NCI-H1092 treated with DMSO at 0.1 percent for 48 hours (cell line): ENCODE measurements around the gene ADARB2.
"Not testable (repeated sequence)": the region's sequence is repeated elsewhere in the genome, so short reads cannot be mapped to it uniquely, and the experiment has no call there.

Experiments used
- DNase-seq: peaks from one replicate; lab custom pipeline; 2025; lab: John Stamatoyannopoulos, UW

ADARB2 gene

GRCh38 chr10:1548146-1548545 is 189.2 kb downstream of the ADARB2 start:
- no peak for DNase-seq

- no peak for DNase-seq
Measured at GRCh38 chr10:1546431-1547110, 190.8 kb downstream of the ADARB2 start.

DNA sequence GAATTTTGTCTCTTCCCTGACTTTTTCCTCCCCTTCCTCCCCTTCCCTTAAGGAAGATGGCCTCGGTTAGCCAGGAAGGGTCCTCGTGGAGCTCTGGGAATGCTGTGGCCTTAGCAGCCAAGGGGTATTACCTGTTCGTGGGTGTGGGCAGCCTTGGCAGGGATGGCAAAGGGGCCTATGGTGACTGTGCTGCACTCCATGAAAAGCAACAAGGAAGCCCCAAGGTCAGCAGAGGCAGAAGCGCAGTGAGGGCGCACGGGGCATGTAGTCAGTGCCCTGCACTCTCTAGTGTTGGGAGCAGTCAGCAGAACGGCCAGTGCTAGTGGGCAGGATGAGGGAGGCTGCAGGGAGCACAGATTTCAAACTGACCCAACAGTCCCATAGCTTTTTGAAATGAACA is 191.8 kb downstream of the ADARB2 start:
- no peak for DNase-seq

DNA sequence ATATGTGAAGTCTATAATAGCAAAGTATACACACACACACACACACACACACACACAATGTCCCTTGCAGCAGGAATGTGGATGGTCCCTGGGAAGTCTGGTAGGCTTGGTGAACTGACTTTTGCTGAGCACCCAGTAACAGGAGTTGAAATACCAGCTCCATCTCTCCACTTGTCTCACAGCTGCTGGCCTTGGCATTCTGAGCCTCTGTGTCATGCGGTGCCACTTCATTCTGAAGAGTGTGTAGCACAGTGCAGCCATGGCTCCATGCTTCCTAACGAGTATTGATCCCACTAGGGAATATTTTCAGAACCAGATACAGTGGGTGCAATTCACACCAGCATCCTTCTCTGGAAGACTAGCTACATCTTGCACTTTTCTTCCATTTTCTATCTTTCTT is 192.4 kb downstream of the ADARB2 start:
- DNase-seq: peak; percentile 61

DNA sequence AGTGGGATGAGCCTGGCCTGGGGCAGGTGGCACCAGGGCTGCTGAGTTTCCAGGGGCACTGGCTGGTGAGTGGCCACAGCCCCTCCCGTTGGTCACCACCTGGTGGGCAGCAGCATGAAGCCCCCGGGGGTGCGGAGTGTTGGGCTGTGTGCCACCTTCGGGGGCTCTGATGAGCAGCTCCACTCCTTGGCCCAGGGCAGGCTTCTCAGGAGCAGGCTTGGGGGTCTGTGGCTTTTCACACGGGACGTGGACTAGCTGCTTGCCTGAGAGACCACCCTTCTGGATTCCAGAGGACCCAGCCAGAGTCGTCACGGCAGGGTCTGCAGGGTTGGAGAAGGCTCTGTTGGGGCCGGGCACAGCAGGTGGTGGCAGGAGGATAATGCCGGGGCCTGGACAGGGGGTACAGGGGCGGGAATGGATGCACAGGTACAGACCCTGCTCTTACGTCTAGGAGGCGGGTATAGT is 193.1 kb downstream of the ADARB2 start:
- DNase-seq: no peak

DNA sequence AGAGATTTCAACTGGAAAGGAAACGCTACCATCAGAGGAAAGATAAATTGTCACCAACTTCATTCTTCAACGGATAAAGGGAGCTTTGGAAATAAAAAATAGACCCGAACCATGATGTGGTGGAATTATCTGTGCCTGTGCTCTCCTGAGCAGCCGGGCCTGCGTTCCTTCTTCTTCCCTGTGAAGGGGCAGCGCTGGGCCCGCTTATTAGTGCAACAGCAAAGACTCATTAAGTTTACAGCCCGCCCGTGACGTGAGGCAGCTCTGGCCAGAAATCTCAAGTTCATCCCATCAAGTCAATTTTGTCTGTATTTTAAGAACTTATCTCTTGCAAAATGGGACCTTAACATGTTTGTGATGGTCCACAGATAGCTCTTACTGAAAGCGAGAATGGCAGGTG is 193.7 kb downstream of the ADARB2 start:
- no peak for DNase-seq

- DNase-seq: no peak
Measured at GRCh38 chr10:1542941-1543340, 194.4 kb downstream of the ADARB2 start.

DNA sequence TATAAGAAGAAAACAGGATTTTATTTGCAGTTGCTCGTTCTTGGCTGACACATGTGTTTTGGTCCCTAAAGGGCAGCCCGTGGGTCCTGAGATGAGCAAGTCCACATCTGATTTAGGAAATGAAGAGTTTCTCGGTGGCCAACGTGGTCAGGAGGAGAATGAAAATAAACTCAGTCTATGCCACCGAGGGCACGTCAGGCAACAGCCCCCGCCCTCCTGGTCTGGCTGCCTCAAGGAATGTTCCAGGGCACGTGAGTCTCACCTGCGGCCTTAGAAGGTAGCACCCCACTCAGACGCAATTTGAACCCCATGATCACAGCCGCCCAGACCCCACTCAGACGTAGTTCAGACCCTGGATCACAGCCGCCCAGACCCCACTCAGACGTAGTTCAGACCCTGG is 197.2 kb downstream of the ADARB2 start:
- DNase-seq: no peak

DNA sequence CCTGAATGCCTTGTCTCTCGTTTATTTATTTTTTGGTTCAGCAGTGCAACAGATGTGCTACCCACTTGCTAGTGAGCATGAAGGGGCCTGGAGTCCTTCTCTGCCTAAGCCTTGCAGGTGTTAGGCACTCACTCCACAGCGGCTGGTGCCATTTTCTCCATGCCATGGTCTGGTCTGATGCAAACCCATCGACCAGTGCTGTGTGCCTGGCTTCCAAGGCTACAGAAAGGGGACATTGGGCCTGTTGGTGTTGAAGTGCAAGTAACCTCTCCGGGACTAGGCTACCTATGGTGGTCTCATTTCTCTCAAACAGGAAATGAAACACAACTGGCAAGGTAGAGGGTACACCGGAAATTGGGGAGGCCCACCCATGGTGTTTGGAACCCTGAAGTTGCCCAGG is 198.1 kb downstream of the ADARB2 start:
- no peak for DNase-seq

DNA sequence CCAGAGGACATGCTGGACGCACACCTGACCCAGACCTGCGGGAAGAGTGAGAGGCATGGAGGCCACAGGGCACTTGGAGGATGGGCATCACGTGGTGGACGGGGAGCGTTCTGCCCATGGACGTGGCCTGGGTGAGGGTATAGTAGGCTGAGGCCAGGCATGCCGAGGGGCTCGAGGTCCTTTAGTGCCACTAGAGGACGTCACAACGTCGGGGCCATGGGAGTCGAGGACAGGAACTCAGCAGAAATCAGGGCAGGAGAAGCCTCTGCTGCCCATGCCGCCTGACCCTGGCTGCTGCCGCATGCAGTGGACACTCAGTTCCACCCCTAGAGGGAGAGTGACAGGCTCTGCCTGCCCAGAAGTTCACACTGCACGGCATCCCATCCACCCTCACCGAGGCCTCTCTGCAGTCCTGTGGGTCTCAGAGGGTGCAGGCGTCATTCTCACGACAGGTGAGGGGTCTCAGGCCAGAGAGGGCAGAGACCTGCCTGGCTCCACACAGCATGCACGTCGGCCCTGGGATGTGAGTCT is 198.7 kb downstream of the ADARB2 start:
- no peak for DNase-seq

DNA sequence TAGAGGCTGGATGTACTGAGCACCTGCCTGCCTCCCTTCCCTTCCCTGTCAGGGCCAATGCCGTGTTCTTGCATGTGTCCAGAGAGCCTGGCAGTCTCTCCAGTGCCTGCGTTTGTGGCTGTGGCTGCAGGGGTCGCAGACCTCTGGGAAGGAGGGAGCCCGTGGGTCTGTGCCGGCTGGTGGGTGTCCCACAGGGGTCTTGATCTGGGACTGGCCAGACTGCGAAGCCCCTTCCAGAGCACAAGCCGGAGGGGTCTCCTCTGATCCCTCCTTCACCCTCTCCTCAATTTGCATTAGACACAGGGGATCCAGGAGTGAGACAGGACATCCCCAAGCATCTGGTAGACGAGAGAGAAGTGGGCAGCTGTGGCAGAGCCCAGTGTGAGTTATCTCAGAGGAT is 199.2 kb downstream of the ADARB2 start:
- DNase-seq: no peak

DNA sequence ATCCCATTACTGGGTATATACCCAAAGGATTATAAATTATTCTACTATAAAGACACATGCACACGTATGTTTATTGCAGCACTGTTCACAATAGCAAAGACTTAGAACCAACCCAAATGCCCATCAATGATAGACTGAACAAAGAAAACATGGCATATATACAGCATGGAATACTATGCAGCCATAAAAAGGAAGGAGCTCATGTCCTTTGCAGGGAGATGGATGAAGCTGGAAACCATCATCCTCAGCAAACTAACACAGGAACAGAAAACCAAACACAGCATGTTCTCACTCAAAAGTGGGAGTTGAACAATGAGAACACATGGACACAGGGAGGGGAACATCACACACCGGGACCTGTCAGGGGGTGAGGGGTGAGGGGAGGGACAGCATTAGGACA is 199.9 kb downstream of the ADARB2 start:
- DNase-seq: not testable (repeated sequence)

DNA sequence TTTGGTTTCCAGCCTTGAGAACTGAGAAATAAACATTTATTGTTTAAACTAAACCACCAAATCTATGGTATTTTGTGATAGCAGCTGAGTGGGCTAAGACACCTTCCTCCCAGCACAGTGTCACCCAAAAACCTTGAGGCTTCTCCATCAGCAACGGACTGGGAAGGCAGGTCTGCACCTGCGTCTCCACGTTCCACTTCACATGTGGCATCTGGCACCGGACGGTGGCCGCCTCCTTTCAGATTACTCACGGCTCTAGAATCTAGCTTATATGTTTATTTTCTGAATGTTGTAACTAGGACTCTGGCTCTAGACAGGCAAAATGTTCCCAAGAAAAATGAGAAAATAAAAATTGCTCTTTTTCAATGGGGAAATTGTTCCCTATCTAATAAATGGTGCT is 201.0 kb downstream of the ADARB2 start:
- no peak for DNase-seq

- DNase-seq: no peak
Measured at GRCh38 chr10:1535301-1535965, 201.9 kb downstream of the ADARB2 start.

GRCh38 chr10:1534820-1535219 is 202.5 kb downstream of the ADARB2 start:
- no peak for DNase-seq

DNA sequence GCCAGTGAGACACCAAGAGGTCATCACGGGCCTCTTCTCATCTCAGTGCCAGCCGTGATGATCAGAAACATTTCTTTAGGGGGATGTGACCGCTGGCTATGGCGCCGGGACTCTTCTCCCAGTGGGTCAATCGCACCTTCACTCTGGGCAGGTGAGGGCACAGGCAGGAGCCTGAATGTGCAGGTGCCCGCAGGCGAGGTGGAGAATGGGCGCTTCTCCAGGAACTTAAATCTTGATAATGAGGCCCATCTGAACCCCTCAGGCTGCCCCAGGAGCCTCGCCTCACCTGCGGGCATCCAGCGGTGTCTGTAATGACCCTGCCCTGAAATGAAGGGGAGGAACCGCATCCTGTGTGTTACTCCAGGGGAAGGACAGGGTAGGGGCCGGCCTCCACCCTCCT is 204.7 kb downstream of the ADARB2 start:
- DNase-seq: no peak

DNA sequence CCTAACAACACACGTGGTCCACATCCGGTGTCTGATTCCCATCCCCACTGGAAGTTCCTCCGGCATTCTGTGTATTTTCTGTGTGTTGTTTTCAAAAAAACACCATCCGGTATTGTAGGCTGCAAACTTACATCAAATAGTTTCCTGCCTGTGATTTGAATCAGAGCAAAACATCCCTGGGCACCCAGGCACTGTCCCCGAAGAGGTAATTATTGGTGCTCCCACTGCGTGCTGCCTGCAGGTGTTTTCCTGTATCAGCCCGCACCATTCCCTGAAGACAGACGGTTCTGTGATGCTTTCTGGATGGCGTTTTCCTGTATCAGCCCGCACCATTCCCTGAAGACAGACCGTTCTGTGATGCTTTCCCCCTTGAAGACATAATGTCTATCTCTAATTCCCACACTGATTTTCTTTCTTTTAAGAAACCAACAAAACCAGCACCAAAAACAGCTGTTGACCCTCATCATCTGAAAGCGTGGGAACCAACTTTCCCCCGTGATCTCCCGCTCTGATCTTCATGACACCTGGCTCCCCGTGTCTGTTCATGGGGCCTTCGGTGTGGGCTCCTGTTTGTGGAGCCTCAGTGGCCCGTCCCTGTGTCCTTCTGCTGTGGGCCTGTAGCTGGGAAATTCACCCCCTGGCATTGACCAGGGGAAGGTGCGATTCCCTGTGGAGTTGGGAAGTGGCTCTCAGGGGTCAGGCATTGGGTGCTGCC is 205.3 kb downstream of the ADARB2 start:
- no peak for DNase-seq

DNA sequence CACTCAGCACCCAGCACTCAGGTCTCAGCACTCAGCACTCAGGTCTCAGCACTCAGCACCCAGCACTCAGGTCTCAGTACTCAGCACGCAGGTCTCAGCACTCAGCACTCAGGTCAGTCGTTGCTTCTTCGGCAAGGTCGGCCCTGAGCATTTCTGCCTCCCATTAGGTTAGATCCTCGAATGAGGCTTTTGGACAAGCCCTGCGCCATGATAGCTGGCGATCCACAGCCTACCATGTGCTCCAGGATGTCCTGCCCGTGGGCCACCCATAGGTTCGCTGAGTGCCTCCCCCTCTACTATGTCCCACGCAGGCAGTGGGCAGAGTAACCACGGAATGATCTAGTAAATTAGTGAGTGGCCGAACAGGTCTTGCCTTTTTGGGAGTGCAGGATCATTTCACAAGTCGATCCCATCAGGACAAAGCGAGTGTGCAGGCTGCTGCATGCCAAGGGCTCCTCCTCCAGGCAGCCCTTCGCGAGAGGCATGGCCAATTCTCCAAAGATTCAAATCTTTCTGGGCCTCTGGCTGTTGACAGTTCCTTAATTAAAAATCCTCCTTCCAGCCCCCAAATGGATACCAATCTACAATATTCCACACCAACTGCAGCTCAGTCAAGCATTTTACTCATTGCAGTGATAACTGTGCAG is 206.3 kb downstream of the ADARB2 start:
- DNase-seq: no peak

- DNase-seq: no peak
Measured at GRCh38 chr10:1529806-1530413, 207.4 kb downstream of the ADARB2 start.

DNA sequence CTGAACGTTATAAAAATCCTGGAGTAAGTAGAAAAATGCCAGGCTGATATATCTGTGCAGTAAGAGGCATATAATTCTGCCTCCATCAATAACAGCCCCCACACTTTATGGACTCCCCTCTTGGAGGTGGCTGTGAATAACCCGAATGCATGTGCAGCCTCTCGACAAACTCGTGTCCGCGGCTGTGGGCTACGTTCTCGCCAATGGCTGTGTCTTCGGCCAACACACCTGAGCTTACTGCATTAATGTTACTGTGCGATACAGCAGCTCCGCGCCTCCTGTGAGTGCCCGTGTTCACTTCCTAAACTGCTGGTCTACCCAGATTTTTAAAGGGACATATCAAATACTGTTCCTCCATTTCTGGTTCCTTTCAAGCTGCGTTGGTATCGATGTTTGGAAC is 209.4 kb downstream of the ADARB2 start:
- no peak for DNase-seq

GRCh38 chr10:1526436-1527055 is 210.8 kb downstream of the ADARB2 start:
- no peak for DNase-seq
